ENCODE results near the gene ARPC1A.
A peak's percentile ranks its signal among the peaks of the same experiment; 100 is the strongest.
"Not testable (repeated sequence)": the region's sequence is repeated elsewhere in the genome, so short reads cannot be mapped to it uniquely, and the experiment has no call there.

The ARPC1A gene

GRCh38 chr7:99320371-99320770 is 5.3 kb upstream of the ARPC1A start:
- DNase-seq (ENCODE audit: low read depth, low spot score), result no peak

GRCh38 chr7:99322659-99323058 is 3.0 kb upstream of the ARPC1A start:
- DNase-seq (ENCODE audit: low read depth, low spot score), result not testable (repeated sequence)

GRCh38 chr7:99324559-99324958 is 1.1 kb upstream of the ARPC1A start:
- no peak for DNase-seq (ENCODE audit: low read depth, low spot score)

- no peak for DNase-seq (ENCODE audit: low read depth, low spot score)
These were observed 651 bp upstream of the ARPC1A start for GRCh38 chr7:99325001-99325493.

GRCh38 chr7:99326408-99326782 is 697 bp downstream of the ARPC1A start:
- no peak for DNase-seq (ENCODE audit: low read depth, low spot score)

GRCh38 chr7:99330314-99330961 is 4.7 kb downstream of the ARPC1A start:
- not testable (repeated sequence) for DNase-seq (ENCODE audit: low read depth, low spot score)

- DNase-seq (ENCODE audit: low read depth, low spot score), result no peak
These were observed 5.3 kb downstream of the ARPC1A start for GRCh38 chr7:99331002-99331401.

- no peak for DNase-seq (ENCODE audit: low read depth, low spot score)
These were observed 13.9 kb downstream of the ARPC1A start for GRCh38 chr7:99339595-99339994.

- DNase-seq (ENCODE audit: low read depth, low spot score), result no peak
These were observed 15.0 kb downstream of the ARPC1A start for GRCh38 chr7:99340659-99341058.

GRCh38 chr7:99344061-99344647 is 18.5 kb downstream of the ARPC1A start:
- no peak for DNase-seq (ENCODE audit: low read depth, low spot score)

GRCh38 chr7:99350641-99351040 is 24.9 kb downstream of the ARPC1A start:
- not testable (repeated sequence) for DNase-seq (ENCODE audit: low read depth, low spot score)

GRCh38 chr7:99352247-99352646 is 26.5 kb downstream of the ARPC1A start:
- no peak for DNase-seq (ENCODE audit: low read depth, low spot score)

- no peak for DNase-seq (ENCODE audit: low read depth, low spot score)
These were observed 29.4 kb downstream of the ARPC1A start for GRCh38 chr7:99355098-99355497.

- DNase-seq (ENCODE audit: low read depth, low spot score), result no peak
These were observed 32.2 kb downstream of the ARPC1A start for GRCh38 chr7:99357701-99358490.

GRCh38 chr7:99358521-99358920 is 32.8 kb downstream of the ARPC1A start:
- DNase-seq (ENCODE audit: low read depth, low spot score), result not testable (repeated sequence)

GRCh38 chr7:99359465-99360154 is 33.9 kb downstream of the ARPC1A start:
- peak; percentile 42 for DNase-seq (ENCODE audit: low read depth, low spot score)

GRCh38 chr7:99362801-99363200 is 37.1 kb downstream of the ARPC1A start:
- DNase-seq (ENCODE audit: low read depth, low spot score), result no peak

- DNase-seq (ENCODE audit: low read depth, low spot score), result no peak
These were observed 37.6 kb downstream of the ARPC1A start for GRCh38 chr7:99363286-99363685.

GRCh38 chr7:99365318-99366141 is 39.8 kb downstream of the ARPC1A start:
- DNase-seq (ENCODE audit: low read depth, low spot score), result no peak

GRCh38 chr7:99366646-99367045 is 40.9 kb downstream of the ARPC1A start:
- DNase-seq (ENCODE audit: low read depth, low spot score), result no peak

- no peak for DNase-seq (ENCODE audit: low read depth, low spot score)
These were observed 43.2 kb downstream of the ARPC1A start for GRCh38 chr7:99368750-99369389.

Data from iPS DF 19.7 (cell line).